Suprapubic skin (tissue), 3 donors: ENCODE measurements around the gene PTPMT1.

Experiments
- EP300 ChIP-seq: sonication (generic); formaldehyde crosslinking; IDR thresholded peaks from one replicate; pipeline ENCODE4 v1.6.1; 2017; ENCODE audit warnings: antibody characterized with exemption
- POLR2A ChIP-seq, 2 donors: fragments of 450-650 bp; IDR thresholded peaks; one replicate each; pipeline ENCODE4 v1.6.1; 2017; ENCODE audit warnings: antibody characterized with exemption in 2 of 2, mild to moderate bottlenecking in 2 of 2, moderate library complexity in 2 of 2
- TF ChIP-seq, protein P1 (sequence below), 2 donors: fragments of 200-600 bp in 1 of 2; fragments of 450-650 bp in 1 of 2; sonication (generic) in 1 of 2; IDR thresholded peaks; one replicate each; pipeline ENCODE4 v1.5.1; 2016 to 2019; ENCODE audit warnings: antibody characterized with exemption in 2 of 2, mild to moderate bottlenecking in 1 of 2, moderate library complexity in 1 of 2

DNA sequence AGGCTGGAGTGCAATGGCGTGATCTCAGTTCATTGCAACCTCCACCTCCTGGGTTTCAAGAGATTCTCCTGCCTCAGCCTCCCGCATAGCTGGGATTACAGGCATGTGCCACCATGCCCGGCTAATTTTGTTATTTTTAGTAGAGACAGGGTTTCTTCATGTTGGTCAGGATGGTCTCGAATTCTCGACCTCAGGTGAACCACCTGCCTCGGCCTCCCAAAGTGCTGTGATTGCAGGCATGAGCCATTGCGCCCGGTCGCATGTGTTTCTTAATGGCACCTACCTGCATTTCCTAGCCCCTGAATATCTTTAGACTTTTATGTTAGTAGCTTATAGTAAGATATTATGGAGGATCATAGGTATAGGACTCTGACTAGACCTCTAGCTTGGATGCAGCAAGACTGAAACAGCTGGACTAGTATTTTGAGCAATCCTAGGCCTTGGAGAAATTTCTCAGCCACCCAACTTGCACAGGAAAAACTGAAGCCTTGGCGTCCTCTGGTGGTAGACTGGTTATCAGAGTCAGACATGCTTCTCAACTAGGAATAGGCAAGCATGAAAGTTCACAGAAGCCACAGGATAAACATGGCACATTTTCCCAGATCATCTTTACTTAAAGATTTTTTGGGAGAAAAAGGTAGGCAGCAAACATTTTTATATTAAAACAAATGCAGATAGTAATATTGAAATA is 51.5 kb downstream of the PTPMT1 start:
- TF ChIP-seq EP300 = no peak
- no peak for TF ChIP-seq POLR2A (IDR thresholded peaks at IDR 0.05)
- TF ChIP-seq, protein P1, sequence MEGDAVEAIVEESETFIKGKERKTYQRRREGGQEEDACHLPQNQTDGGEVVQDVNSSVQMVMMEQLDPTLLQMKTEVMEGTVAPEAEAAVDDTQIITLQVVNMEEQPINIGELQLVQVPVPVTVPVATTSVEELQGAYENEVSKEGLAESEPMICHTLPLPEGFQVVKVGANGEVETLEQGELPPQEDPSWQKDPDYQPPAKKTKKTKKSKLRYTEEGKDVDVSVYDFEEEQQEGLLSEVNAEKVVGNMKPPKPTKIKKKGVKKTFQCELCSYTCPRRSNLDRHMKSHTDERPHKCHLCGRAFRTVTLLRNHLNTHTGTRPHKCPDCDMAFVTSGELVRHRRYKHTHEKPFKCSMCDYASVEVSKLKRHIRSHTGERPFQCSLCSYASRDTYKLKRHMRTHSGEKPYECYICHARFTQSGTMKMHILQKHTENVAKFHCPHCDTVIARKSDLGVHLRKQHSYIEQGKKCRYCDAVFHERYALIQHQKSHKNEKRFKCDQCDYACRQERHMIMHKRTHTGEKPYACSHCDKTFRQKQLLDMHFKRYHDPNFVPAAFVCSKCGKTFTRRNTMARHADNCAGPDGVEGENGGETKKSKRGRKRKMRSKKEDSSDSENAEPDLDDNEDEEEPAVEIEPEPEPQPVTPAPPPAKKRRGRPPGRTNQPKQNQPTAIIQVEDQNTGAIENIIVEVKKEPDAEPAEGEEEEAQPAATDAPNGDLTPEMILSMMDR (IDR thresholded peaks at IDR 0.05) = peak; percentile 39 to 53
